ENCODE results near the gene ACADL. TPM values are rescaled to one million over a fixed set of nuclear protein-coding genes. Genes with fewer than 3 reads are reported as not detected.

ACADL gene
- total RNA-seq, 2 experiments from 2014 or later, result not detected

DNA sequence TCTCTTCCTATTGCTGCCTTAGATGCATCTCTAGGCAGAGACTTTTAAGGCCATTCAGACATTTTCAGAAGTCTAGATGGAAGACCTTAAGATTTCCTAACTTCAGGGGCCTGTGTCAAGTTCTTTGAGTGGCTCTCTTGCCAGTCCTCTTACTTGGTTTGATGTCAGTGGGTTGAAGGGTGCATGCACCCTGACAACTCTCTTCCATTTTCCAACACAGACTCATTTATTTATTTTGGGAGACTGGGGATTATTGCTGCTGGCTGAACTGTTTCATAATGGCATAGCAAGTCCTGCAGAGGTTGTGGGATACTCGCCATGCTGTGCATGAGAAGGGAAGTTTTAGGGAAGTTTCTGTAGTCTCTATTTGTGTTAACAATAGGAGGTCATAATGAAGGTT is 39.0 kb upstream of the ACADL start:
- DNase-seq (no peak), ATAC-seq (no peak)
- H3K36me3 Mint-ChIP-seq (ENCODE audit: low read depth), result no peaks in the 10 kb centered on the region
- no peak overlapping the region for H3K27ac Mint-ChIP-seq
- intact Hi-C loops (cut with micrococcal nuclease), result no loop called here
- TF ChIP-seq, protein P1, sequence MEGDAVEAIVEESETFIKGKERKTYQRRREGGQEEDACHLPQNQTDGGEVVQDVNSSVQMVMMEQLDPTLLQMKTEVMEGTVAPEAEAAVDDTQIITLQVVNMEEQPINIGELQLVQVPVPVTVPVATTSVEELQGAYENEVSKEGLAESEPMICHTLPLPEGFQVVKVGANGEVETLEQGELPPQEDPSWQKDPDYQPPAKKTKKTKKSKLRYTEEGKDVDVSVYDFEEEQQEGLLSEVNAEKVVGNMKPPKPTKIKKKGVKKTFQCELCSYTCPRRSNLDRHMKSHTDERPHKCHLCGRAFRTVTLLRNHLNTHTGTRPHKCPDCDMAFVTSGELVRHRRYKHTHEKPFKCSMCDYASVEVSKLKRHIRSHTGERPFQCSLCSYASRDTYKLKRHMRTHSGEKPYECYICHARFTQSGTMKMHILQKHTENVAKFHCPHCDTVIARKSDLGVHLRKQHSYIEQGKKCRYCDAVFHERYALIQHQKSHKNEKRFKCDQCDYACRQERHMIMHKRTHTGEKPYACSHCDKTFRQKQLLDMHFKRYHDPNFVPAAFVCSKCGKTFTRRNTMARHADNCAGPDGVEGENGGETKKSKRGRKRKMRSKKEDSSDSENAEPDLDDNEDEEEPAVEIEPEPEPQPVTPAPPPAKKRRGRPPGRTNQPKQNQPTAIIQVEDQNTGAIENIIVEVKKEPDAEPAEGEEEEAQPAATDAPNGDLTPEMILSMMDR (IDR thresholded peaks at IDR 0.05), result no peak
- peaks cover 3% of the 10 kb centered on the region for H3K27me3 Mint-ChIP-seq
- POLR2A ChIA-PET, result no interaction called here
- H3K4me3 Mint-ChIP-seq, result no peak overlapping the region
- no peaks in the 10 kb centered on the region for H3K9me3 Mint-ChIP-seq
- H3K4me1 Mint-ChIP-seq (ENCODE audit: low read depth), result no peaks in the 10 kb centered on the region
- CTCF ChIA-PET, result no interaction called here

GRCh38 chr2:210263841-210264240 is 38.6 kb upstream of the ACADL start:
- intact Hi-C loops (cut with micrococcal nuclease), result no loop called here
- Mint-ChIP-seq H3K27me3 (peaks cover 3% of the 10 kb centered on the region), H3K27ac (no peak overlapping the region), H3K9me3 (no peaks in the 10 kb centered on the region), H3K4me1 (ENCODE audit: low read depth) (no peaks in the 10 kb centered on the region), H3K4me3 (no peak overlapping the region), H3K36me3 (ENCODE audit: low read depth) (no peaks in the 10 kb centered on the region)
- TF ChIP-seq, protein P1 (IDR thresholded peaks at IDR 0.05), result no peak
- no peak for DNase-seq
- CTCF ChIA-PET, result no interaction called here
- no peak for ATAC-seq
- POLR2A ChIA-PET, result no interaction called here

- ATAC-seq (no peak), DNase-seq (no peak)
- Mint-ChIP-seq H3K36me3 (ENCODE audit: low read depth) (no peaks in the 10 kb centered on the region), H3K9me3 (no peaks in the 10 kb centered on the region), H3K4me3 (no peak overlapping the region), H3K27ac (no peak overlapping the region), H3K4me1 (ENCODE audit: low read depth) (no peaks in the 10 kb centered on the region), H3K27me3 (peaks cover 3% of the 10 kb centered on the region)
- TF ChIP-seq, protein P1 (IDR thresholded peaks at IDR 0.05), result no peak
- ChIA-PET CTCF (no interaction called here), POLR2A (no interaction called here)
- intact Hi-C loops (cut with micrococcal nuclease), result no loop called here
Measured at GRCh38 chr2:210262036-210262435, 36.8 kb upstream of the ACADL start.

DNA sequence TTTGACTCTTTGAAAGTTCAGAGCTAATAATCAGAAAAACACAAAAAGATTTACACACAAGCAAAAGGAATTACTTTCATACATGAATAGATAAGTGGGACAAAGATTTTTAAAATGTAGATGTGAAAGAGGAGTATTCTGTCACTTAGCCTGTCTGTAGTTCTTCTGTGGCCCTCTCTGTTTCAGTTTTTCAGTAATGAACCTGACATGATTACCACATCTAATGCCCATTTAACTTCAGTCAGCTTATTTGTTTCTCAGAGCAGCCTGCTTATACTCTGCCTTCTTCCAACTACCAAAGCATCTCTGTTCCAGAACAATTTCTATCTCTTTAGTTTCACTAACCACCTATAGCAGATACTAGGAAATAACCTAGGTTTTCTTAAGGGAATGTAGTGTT is 34.4 kb upstream of the ACADL start:
- H3K4me3 Mint-ChIP-seq, result no peak overlapping the region
- H3K9me3 Mint-ChIP-seq, result no peaks in the 10 kb centered on the region
- TF ChIP-seq, protein P1 (IDR thresholded peaks at IDR 0.05), result no peak
- POLR2A ChIA-PET, result no interaction called here
- H3K27me3 Mint-ChIP-seq, result peaks cover 3% of the 10 kb centered on the region
- H3K27ac Mint-ChIP-seq, result no peak overlapping the region
- intact Hi-C loops (cut with micrococcal nuclease), result no loop called here
- no peak for ATAC-seq
- no peaks in the 10 kb centered on the region for H3K36me3 Mint-ChIP-seq (ENCODE audit: low read depth)
- no peaks in the 10 kb centered on the region for H3K4me1 Mint-ChIP-seq (ENCODE audit: low read depth)
- CTCF ChIA-PET, result no interaction called here
- no peak for DNase-seq

DNA sequence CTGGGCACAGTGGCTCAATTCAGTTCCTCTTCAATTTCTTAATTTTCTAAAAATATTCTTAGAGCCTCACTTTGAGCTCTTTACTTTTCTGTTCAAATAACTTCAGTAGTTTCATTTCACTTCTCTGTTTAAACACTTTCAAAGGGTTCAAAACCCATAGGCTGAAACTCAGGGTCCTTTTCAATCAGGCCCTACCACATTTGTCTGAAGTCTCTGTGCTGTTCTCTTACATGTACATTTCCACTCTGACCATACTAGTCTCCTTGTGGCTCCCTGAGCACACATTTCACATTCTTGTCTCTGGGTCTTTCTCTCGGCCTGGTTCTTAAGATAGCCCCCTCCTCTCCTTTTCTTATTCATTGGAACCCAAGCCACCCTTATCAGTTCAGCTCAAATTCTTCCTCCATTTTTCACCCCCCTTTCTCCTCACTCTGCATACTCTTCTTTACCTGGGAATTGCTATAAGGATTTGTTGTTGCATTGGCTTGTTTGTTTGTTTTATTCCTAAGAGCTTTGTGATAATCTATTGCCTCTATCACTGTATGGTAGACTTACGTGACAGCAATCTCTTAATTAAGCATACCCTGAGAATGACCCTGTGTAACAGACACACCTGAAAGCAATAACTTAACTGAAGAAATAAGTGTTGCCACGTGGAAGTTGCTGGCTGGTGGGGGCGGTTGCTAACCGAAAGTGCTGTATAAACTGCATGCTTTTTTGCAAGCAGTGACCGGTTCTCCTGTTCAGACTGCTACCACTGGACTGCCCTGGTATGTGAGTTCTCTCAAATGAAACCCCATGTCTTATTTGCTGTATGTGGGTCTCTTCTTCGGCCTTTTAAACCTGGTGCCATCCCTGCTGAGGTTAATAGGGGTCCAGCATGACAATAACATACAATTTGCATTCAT is 27.7 kb upstream of the ACADL start:
- Mint-ChIP-seq H3K4me1 (ENCODE audit: low read depth) (no peaks in the 10 kb centered on the region), H3K36me3 (ENCODE audit: low read depth) (no peaks in the 10 kb centered on the region), H3K4me3 (no peak overlapping the region), H3K27ac (no peak overlapping the region), H3K27me3 (no peaks in the 10 kb centered on the region), H3K9me3 (no peaks in the 10 kb centered on the region)
- intact Hi-C loops (cut with micrococcal nuclease), result no loop called here
- ATAC-seq, result no peak
- no peak for DNase-seq
- TF ChIP-seq, protein P1 (IDR thresholded peaks at IDR 0.05), result no peak
- ChIA-PET CTCF (no interaction called here), POLR2A (interaction anchor here (0.6 kb wide), 1 partner anchor 413 kb away, joined by 4 read pairs; no protein-coding TSS in a partner anchor)
